ENCODE data around the gene SGF29. TPM values are rescaled to one million over a fixed set of nuclear protein-coding genes. Genes with fewer than 3 reads are reported as not detected.

Gene SGF29
- total and polyA plus RNA-seq, 9 of the 15 experiments (the other 6 are each of a cell fraction or from before 2014, with no cell fraction given), result 2.6 to 36.1 (median 21.2) TPM

- H3K9ac ChIP-seq (ENCODE audit: insufficient read depth in 1 of 2, low read depth in 2 of 2, low read length in 2 of 2), result no peak overlapping the region; a peak in 1 of 4 replicates
- ChIA-PET POLR2A (interaction anchor here (0.7 kb wide), 1 partner anchor 9 kb away, joined by 3 read pairs; no protein-coding TSS in a partner anchor), CTCF (ENCODE audit: low intra/inter-chr PET ratio) (no interaction called here)
- no peaks in the 10 kb centered on the region for H3K9me1 ChIP-seq (ENCODE audit: control insufficient read depth, insufficient read depth, low read length)
- intact Hi-C loops (cut with micrococcal nuclease), result loop anchor here (10.0 kb wide), 1 partner anchor 246 kb away; no protein-coding TSS in a partner anchor
- WGBS (ENCODE audit: insufficient coverage, low coverage, missing lambda C conversion rate), result 47% methylated on average over 7 of the region's 7 CpGs
- no peak for FAIRE-seq
- peaks cover 0 to 6% of the 10 kb centered on the region in 2 experiments; a peak in 3 of 5 replicates for H3K4me1 ChIP-seq (replicated peaks in 1 of 2; ENCODE audit: control insufficient read depth in 2 of 2, insufficient read depth in 2 of 2, low read length in 2 of 2)
- ATAC-seq, result no peak
- H4K20me1 ChIP-seq (replicated peaks; ENCODE audit: control insufficient read depth, insufficient read depth, low read length), result no peaks in the 10 kb centered on the region
- no peaks in the 10 kb centered on the region; a peak in 1 of 5 replicates for H3K27me3 ChIP-seq (ENCODE audit: control insufficient read depth in 2 of 2, insufficient read depth in 2 of 2, low read length in 2 of 2)
- no peaks in the 10 kb centered on the region for H3K79me2 ChIP-seq (ENCODE audit: control insufficient read depth, insufficient read depth, low read length)
- H3K27ac ChIP-seq (ENCODE audit: extremely low read depth, low read depth, low read length), result no peak overlapping the region
- in situ Hi-C loops (cut with MboI), result no loop called here
- no peak overlapping the region for H2AFZ ChIP-seq (ENCODE audit: low read depth, low read length)
- TF ChIP-seq NR2C1 (IDR thresholded peaks at IDR 0.05), result peak; percentile 48; the same call in 1 of the 2 replicates
- peak; percentile 64 for TF ChIP-seq NR2C1 (tag; IDR thresholded peaks at IDR 0.05)
- TF ChIP-seq STAG1 (CRISPR knock-in tag; IDR thresholded peaks at IDR 0.05; ENCODE audit: borderline replicate concordance), result no peak
- no peak overlapping the region for H3K4me3 ChIP-seq
- no peaks in the 10 kb centered on the region for H3K9me3 ChIP-seq (replicated peaks; ENCODE audit: control insufficient read depth, insufficient read depth, low read depth, low read length)
- no peaks in the 10 kb centered on the region for H3K36me3 ChIP-seq (ENCODE audit: control insufficient read depth, insufficient read depth, low read length)
- no TSS peak for BruUV-seq (replicated peaks)
- DNase-seq (ENCODE audit: extremely low read depth in 1 of 4, low spot score in 3 of 4), result no peak
- H3K4me2 ChIP-seq (ENCODE audit: insufficient read depth, low read length), result no peak overlapping the region
Measured at GRCh38 chr16:28520672-28521071, 33.0 kb upstream of the SGF29 start.

- POLR2A ChIA-PET, result no interaction called here
- in situ Hi-C loops (cut with MboI), result no loop called here
- Histone ChIP-seq H2AFZ (ENCODE audit: low read depth, low read length) (no peak overlapping the region), H3K4me2 (ENCODE audit: insufficient read depth, low read length) (no peak overlapping the region), H3K9me1 (ENCODE audit: control insufficient read depth, insufficient read depth, low read length) (no peaks in the 10 kb centered on the region), H3K9me3 (replicated peaks; ENCODE audit: control insufficient read depth, insufficient read depth, low read depth, low read length) (no peaks in the 10 kb centered on the region), H3K27ac (ENCODE audit: extremely low read depth, low read depth, low read length) (no peak overlapping the region), H3K9ac (ENCODE audit: insufficient read depth in 1 of 2, low read depth in 2 of 2, low read length in 2 of 2) (no peak overlapping the region; a peak in 1 of 4 replicates), H3K36me3 (ENCODE audit: control insufficient read depth, insufficient read depth, low read length) (no peaks in the 10 kb centered on the region), H4K20me1 (replicated peaks; ENCODE audit: control insufficient read depth, insufficient read depth, low read length) (no peaks in the 10 kb centered on the region), H3K79me2 (ENCODE audit: control insufficient read depth, insufficient read depth, low read length) (no peaks in the 10 kb centered on the region), H3K4me1 (replicated peaks in 1 of 2; ENCODE audit: control insufficient read depth in 2 of 2, insufficient read depth in 2 of 2, low read length in 2 of 2) (peaks cover 0 to 9% of the 10 kb centered on the region in 2 experiments; a peak in 3 of 5 replicates), H3K4me3 (no peak overlapping the region), H3K27me3 (ENCODE audit: control insufficient read depth in 2 of 2, insufficient read depth in 2 of 2, low read length in 2 of 2) (no peaks in the 10 kb centered on the region; a peak in 1 of 5 replicates)
- intact Hi-C loops (cut with micrococcal nuclease), result loop anchor here (10.0 kb wide), 1 partner anchor 247 kb away; no protein-coding TSS in a partner anchor
- no peak for DNase-seq (ENCODE audit: extremely low read depth in 1 of 4, low spot score in 3 of 4)
- 57% methylated on average over 6 of the region's 6 CpGs for WGBS (ENCODE audit: insufficient coverage, low coverage, missing lambda C conversion rate)
- no TSS peak for BruUV-seq (replicated peaks)
- CTCF ChIA-PET (ENCODE audit: low intra/inter-chr PET ratio), result no interaction called here
- ATAC-seq, result no peak
- no peak for FAIRE-seq
- TF ChIP-seq ZNF785 (CRISPR knock-in tag; IDR thresholded peaks at IDR 0.05) (no peak), ZBTB8A (IDR thresholded peaks at IDR 0.05; ENCODE audit: partially characterized antibody) (no peak), RREB1 (CRISPR knock-in tag; IDR thresholded peaks at IDR 0.05) (no peak), ZNF445 (CRISPR knock-in tag; IDR thresholded peaks at IDR 0.05; ENCODE audit: low read depth) (no peak)
Measured at GRCh38 chr16:28521436-28521835, 32.3 kb upstream of the SGF29 start.
